ENCODE data around the gene UGT3A1.
A peak's percentile ranks its signal among the peaks of the same experiment; 100 is the strongest.
"Not testable (repeated sequence)": the region's sequence is repeated elsewhere in the genome, so short reads cannot be mapped to it uniquely, and the experiment has no call there.

Gene UGT3A1

GRCh38 chr5:35990520-35990919, 670 bp downstream of the UGT3A1 start:
- no peak for DNase-seq (ENCODE audit: low read depth, low spot score)

DNA sequence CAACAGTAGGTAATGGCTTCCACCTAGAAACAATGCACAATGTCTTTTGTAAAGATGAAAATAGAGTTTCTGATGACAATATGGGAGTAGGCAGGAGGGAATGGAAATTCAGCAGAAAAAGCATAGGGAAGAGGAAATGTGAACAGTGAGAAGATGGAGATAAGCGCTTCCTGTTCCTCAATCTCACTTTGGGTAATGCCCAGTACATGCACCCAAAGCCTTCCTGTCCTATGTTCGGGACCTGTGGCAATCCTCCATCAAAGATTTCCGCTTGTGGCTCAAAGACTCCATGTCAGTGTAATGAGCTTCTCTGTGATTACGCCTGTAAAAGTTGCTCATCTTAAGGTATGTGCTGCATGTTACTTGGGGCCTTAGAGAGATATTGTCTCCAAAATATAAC, 2.7 kb downstream of the UGT3A1 start:
- DNase-seq (ENCODE audit: low read depth, low spot score) = no peak

DNA sequence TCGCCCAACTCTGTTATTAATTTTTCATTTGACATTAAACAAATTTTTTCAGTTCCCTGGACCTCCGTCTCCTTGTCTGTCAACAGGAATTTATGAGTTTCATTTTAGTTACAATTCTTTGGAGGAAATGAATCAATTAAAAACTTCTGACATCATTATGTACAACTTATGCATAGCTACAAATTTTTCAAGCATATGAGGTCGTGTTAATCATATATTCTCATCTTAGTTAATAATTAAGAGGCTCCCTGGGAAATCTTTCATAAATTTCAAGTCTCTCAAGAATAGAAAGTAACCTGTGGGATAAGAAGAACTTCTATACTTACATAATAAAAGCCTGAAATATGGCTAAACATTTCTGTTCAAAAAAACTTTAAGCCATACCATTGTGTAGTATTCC, 3.4 kb downstream of the UGT3A1 start:
- DNase-seq (ENCODE audit: low read depth, low spot score) = no peak

DNA sequence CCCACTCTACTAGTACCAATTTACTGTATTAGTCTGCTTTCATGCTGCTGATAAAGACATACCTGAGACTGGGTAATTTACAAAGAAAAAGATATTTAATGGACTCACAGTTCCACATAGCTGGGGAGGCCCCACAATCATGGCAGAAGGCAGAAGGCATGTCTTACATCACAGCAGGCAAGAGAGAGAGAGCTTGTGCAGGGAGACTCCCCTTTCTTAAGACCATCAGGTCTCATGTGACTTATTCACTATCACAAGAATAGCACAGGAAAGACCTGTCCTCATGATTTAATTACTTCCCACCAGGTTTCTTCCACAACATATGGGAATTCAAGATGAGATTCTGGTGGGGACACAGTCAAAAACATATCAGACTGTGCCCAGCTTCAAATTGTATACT, 11.5 kb downstream of the UGT3A1 start:
- no peak for DNase-seq (ENCODE audit: low read depth, low spot score)

GRCh38 chr5:35976859-35977258, 14.3 kb downstream of the UGT3A1 start:
- DNase-seq (ENCODE audit: low read depth, low spot score) = not testable (repeated sequence)

GRCh38 chr5:35974570-35974969, 16.6 kb downstream of the UGT3A1 start:
- DNase-seq (ENCODE audit: low read depth, low spot score) = no peak

DNA sequence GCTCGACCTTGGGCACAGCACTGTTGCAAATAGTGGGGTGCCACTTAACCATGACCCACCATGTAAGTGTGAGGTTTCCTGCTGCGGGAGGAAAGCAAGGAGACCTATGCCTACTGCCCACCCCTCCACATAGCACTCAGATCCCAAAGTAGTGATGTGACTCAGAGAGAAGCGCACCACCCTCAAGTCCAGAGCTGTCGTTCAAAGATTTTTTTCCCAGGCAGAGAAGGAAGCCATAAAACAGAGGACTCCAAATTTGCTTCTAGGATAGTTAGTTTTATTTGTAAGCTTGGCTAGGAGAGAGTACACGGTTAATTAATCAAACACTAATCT, 19.3 kb downstream of the UGT3A1 start:
- DNase-seq (ENCODE audit: low read depth, low spot score) = no peak

DNA sequence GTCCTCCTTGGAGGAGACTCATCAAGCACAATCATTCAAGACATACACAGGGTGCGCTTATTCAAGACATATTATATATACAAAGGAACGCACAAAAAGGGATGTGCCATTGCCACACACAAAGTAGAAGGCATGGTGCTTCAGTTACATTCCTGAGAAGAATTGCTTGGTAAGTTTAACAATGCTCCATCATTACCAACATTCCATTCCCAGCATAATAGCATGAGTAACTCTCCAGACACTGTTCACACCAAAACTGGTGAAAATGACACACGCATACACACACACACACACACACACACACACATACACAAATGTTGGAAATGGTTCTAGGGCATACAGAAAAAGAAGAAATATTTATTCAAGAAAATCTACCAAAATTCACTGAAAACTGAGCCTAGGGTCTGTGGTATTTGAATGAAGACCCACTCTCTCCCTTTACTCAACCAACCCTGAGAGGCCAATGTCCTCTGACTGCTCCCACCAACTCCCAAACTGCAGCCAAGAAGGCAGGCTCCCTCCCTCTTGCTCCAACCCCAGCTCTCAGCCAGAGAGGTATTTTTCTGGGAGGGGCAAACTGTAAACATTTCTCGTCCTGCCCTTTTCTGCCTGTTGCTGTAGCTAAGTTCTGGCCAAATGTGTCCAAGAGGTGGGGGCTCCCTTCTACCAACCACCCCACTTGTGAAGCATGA, 19.9 kb downstream of the UGT3A1 start:
- DNase-seq (ENCODE audit: low read depth, low spot score) = no peak

- no peak for DNase-seq (ENCODE audit: low read depth, low spot score)
These were observed 27.8 kb downstream of the UGT3A1 start for GRCh38 chr5:35963381-35963843.

DNA sequence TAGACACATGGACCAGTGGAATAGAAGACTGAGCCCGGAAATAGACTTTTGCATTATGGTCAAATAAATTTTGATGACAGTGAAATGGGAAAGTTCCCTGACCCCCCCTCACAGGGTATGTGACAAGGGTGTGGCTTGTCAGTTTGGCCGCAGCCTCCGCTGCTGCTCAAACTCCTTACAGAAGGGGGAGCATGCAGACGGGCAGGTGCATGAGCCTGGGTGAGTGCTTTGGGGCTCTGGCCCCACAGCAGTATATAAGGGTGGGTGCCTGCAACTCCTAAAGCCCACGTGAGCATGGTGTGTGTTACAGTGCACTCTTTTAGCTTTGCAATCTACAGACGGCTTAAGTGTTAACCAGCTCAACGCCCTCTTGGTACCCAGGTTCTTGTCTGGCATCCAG, 30.9 kb downstream of the UGT3A1 start:
- no peak for DNase-seq (ENCODE audit: low read depth, low spot score)

DNA sequence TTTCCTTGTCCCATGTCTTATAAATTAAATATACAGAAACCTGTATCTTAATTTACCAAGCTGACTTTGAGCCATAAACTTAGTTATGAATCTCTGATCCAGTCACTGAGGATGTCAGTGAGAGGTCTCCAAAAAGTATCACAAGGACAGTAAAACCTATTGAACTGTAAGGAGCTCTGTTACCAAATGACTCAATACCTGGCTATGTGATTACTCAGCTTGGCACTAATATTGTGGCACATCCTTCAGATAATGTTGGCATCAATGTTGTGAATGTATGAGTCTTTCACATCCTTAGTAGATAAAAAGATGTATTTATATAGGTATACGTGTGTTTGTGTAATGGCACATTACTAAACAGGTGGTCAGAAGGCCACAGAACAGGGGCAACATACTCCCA, 34.8 kb downstream of the UGT3A1 start:
- DNase-seq (ENCODE audit: low read depth, low spot score) = no peak

GRCh38 chr5:35954175-35954574, 37.0 kb downstream of the UGT3A1 start:
- DNase-seq (ENCODE audit: low read depth, low spot score) = no peak

GRCh38 chr5:35947085-35947484, 44.1 kb downstream of the UGT3A1 start:
- no peak for DNase-seq (ENCODE audit: low read depth, low spot score)

DNA sequence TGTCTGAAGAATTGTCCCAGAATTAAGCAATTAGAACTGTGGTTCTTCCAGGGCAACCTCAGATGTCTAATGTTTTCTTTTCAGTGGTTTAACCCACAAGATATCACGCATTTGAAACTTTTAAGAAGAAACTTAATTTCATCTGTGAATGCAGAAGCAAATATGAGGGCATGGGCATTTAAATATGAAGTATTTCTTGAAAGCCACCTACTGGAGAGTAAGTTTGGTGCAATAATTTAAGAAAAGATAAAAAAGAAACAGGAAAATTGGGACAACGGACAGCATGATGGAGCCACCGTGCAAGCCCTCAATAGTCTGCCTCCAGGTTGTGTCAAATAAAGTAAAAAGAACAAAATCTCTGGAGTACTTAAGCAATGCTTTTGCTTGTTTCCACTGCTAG, 51.6 kb downstream of the UGT3A1 start:
- DNase-seq (ENCODE audit: low read depth, low spot score) = no peak

DNA sequence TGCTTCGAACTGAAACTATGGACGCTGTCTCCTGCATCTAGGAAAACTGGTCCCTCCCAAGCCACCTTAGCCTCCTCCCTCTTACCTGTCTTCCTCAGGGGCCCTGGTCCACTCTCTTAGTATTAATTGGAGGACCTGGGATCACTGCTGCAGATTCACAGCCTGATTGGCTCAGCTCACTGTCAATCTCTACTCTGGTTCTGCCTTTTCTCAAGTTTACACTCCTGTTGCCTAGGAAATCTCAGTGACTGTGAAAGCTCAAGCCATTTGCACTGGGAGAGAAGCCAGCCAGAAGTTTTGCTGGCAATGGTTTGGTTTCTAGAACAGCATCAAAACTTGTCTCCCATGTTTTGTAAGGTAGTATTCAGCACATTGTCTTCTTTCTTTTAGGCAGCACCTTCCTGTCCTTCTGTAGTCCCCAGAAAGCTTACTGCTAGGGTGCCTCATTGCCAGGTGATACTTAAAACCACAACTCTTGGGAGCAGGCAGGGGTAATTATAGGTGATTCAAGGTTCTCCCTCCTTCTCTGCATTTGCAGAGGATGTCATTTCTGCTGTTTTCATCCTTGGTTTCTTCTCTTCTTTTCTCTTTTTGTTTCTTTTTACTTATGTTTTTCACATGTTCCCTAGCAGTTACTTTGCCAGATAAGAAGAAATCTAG, 52.5 kb downstream of the UGT3A1 start, which contains the start of gene CAPSL:
CAPSL (minus strand) TSS at position 55 of the 660 bp plus-strand sequence. CDS start 17,502 bp downstream, outside the sequence.
- no peak for DNase-seq (ENCODE audit: low read depth, low spot score)

GRCh38 chr5:35926389-35927051, 64.7 kb downstream of the UGT3A1 start:
- DNase-seq (ENCODE audit: low read depth, low spot score) = peak; percentile 11

DNA sequence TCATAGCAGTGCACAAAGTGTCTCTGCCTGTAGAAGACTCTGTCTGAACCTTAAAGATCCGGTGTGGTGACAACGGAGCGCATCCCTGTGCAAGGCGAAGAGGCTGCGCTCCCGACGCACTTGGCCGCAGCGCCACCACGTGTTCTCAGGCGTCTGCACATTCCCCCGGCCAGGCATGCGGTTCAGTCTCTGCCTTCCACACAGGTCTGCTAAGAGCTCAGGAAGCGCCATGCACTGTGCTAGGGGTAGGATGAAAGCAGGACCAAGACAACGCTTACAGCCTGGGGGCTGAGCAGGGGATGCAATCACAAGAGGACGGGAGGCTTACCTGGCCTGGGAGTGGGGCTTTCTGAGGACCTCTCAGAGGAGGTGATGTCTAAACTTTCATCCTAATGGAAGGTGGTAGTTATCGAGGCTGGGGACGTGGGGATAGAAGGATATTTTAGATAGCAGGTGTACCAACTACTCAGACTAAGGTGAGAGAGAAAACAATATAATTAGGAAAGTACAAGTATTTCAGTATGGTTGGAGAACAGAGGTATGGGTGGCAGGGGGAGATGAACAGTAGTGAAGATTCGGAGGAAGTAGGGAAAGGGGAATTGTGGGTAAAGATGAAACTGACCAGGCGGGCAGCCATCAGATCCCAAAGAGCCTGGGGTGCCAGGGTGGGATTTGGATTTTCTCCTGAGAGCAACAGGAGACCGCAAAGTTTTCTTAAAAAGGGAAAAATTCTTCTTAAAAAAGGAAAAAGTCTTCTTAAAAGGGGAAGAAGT, 66.1 kb downstream of the UGT3A1 start:
- no peak for DNase-seq (ENCODE audit: low read depth, low spot score)

- no peak for DNase-seq (ENCODE audit: low read depth, low spot score)
These were observed 66.9 kb downstream of the UGT3A1 start for GRCh38 chr5:35924122-35924949.

- no peak for DNase-seq (ENCODE audit: low read depth, low spot score)
These were observed 68.7 kb downstream of the UGT3A1 start for GRCh38 chr5:35922468-35922867.

DNA sequence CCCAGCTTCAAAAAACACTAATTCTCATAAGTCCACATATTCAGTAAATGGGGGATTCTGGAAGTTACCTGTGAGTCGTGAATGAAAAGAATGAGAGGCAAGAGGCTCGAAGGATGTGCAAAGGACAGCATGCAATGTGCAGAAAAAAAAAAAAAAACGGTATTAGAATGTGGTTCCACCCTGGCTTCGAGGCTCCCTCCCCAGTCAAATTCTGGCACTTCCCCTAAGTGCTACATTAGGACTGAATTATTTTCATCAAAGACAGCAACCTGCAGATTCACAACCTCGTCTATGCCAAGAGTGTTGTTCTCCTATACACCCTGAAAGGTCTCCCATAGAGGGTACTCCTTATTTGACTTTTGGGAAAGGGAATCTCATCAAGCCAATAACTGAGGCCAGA, 69.3 kb downstream of the UGT3A1 start:
- DNase-seq (ENCODE audit: low read depth, low spot score) = no peak

DNA sequence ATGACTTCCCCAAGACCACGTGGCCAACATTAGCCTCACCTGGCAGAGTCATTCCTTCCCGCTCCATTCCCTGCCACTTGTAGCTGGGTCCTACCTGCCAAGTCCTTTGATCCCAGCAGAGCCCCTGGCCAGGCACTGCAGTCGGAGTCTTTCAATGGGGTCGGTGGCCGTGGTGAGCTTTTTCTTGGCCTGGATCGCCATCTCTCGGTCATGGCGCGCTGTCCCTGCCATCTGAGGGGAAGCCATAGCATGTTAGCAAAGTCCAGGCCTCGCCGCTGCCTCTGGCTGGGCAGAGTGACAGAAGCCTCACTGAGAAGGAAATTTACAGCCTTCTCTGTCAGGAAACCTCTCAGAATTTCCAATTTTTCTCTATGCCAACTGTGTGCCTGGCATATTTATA, 70.3 kb downstream of the UGT3A1 start:
- no peak for DNase-seq (ENCODE audit: low read depth, low spot score)
